HG02938 (cell line): ENCODE data around the gene ADA.
"Not testable (repeated sequence)": the region's sequence is repeated elsewhere in the genome, so short reads cannot be mapped to it uniquely, and the experiment has no call there.

Source experiments
- ATAC-seq: cut with Tn5 transposase; IDR thresholded peaks from one replicate; pipeline ENCODE4 v1.9.1; 2021; ENCODE audit warnings: mild to moderate bottlenecking, moderate library complexity; ENCODE audit not compliant: unreplicated experiment

The ADA gene

GRCh38 chr20:44601236-44601671 lies 50.2 kb downstream of the ADA start:
- ATAC-seq = no peak

DNA sequence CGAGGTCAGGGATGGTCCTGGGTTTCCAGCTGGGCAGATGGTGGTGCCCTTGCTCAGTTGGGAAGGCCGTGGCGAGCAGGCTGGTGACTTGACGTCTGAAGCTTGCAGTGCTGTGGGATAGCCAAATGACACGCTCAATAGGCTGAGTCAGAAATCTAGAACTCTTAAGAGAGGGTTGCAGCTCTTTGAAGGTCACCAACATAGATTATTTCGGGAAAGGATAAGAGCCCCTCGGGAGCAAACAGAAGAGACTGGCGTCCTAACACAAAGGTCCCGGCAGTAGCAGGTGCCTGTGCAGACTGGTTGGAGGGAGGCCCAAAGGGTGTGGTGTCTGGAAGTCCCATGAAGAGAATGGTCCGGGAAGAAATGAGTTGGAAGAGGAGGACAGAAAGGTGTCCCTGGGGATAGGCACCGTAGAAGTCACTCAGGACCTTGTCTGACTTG lies 50.7 kb downstream of the ADA start:
- ATAC-seq = no peak

DNA sequence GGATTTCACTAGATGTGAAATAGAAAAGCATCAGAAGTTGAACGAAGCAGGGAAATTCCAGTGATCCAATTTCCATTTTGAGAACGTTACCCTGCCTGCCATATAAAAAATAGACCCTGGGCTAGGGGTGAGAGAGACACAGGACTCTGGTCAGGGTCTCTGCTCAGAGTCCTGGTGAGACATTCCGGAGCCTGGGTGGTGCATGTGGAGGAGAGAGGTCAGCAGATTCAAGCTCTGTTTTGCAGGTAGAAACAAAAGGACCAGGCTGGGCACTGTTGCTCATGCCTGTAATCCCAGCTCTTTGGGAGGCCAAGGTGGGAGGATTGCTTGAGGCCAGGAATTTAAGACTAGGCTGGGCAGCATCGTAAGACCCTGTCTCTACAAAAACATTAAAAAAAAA lies 51.2 kb downstream of the ADA start:
- ATAC-seq = no peak

DNA sequence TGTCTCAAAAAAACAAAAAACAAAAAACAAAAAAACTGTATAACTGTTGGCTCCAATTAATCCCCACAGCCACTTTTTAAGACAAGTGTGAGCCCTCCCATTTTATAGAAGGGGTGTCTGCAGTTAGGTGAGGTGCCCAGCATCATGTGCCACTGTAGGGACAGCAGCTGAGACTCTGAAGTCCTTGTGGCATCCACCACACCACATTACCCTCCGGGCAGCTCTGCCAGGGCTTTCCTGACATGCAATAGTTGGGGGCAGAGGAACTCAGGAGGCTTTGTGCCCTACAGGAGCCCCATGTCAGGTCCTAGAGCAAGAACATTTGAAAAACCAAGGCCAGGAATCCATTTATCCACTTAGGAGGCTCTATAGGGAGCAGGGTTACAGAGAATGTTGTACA lies 51.8 kb downstream of the ADA start:
- no peak for ATAC-seq

DNA sequence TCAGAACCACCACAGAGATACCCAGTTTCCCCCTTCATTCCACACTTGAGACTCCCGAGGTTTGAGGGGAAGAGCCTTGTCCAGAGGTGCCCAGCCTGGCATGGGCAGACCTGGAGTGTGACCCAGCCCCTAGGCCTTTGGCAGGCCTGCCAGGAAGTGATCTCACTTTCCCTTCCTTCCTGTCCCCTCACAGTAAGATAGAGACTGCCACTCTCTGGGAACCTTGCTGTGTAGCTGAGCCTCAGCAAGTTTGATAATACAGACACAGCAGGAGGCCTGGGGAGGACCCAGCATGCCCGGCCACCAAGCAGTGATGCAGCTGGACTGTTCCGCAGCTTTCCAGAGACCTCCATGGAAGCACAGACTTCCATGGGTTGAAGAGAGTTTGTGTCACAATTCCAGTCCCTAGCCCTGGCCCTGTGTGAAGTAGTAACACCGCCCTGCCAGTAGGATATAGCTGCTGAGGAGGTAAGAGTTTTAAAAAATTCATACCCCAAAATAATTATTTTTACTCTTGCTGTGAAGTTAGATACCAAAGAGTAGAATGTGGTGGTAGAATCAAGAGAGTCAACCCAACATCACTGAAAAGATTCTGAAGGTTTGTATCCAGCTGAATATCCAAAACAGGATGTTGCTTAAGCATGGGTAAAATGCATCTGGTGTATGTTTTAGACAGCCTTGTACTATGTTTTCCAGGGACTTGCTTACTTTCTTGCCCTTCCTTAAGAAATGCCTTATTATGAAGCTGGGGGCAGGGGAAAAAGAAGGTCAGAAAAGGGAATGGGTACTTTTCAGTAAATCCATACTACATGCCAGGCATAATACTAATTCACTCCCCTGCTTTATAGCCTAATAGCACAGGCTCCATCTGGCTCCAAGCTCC lies 52.8 kb downstream of the ADA start:
- ATAC-seq = peak; percentile 54

DNA sequence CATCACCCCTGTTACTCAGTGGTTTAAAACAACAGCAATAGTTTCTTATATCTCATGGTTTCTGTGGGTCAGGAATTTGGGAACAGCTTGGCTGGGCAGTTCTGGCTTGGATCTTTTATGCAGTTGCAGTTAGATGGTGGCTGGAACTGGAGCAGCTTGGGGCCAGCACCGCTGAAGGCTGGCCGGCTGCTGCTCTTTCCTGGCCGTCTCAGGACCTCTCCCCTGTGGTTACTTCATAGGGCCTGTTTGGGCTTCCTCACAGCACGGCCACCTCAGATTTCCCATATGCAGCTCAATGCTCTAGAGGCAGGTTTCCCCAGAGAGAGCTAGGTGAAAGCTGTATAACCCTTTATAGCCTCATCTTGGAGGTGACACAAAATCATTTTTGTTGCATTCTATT lies 53.6 kb downstream of the ADA start:
- ATAC-seq = no peak

DNA sequence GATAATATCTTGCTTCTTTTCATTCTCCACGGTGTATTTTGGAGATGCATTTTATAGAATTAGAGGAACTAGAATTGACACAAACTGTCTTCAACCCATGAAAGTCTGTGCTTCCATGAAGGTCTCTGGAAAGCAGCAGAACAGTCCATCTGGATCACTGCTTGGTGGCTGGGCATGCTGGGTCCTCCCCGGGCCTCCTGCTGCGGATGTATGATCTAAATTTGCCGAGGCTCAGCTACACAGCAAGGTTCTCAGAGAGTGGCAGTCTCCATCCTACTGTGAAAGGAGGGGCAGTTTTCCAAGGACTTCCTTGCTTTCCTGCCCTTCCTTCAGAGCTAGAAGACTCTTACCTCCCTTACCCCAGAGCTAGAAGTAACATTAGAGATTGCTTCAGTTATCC lies 54.0 kb downstream of the ADA start:
- no peak for ATAC-seq

DNA sequence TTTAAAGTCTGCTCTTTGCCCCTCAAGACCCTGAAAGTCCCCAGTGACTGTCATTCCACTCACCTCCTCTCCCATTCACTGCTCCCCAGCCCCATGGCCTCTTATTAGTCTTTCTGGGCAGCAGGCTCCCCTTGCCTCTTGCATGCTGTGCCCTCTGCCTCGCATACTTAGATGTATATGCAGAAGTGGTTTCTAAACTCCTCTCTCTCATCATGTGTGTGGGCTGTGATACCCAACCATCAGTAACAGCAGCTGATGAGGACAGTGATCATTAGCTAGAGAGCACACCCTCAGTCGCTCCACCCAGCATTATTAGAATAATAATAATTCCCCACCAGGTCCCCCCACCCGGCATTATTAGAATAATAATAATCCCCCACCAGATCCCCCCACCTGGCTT lies 54.6 kb downstream of the ADA start:
- ATAC-seq = no peak

DNA sequence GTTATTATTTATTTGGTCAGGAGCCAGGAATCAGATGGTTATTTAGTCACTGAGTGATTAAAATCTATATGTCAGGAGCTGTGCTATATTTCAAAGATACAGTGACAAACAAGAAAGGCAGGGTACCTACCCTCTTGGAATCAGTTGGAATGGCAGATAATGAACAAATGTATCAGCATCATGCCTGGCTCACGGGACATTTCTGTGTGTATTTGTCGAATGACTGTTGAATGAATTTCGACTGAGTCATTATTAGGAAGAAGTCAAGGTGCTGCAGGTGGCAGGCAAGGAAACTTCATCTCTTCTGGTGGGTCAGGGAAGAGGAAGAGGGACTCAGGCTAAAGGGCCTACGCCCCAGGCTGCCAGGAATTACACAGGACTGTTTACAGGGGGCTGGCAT lies 55.5 kb downstream of the ADA start:
- ATAC-seq = no peak

DNA sequence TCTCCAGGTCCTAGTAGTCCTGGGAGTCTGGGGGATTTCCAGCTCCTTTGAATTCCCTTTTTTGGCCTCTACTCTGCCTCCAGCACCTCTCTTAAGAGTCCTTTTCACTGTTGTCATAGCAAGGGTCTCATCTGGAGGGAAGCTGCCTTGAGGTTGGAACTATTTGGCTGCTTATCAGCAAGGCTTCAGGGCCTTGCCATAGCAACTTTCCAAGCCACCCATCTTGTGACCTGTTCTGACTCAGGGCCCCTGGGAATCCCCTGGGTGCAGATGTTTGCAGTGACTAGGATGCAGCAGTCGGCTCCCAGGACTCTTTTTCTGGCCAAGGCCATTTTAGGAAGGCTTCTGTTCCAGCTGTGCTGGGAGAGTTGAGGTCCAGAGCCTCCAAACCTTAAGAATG lies 56.8 kb downstream of the ADA start:
- ATAC-seq = no peak

DNA sequence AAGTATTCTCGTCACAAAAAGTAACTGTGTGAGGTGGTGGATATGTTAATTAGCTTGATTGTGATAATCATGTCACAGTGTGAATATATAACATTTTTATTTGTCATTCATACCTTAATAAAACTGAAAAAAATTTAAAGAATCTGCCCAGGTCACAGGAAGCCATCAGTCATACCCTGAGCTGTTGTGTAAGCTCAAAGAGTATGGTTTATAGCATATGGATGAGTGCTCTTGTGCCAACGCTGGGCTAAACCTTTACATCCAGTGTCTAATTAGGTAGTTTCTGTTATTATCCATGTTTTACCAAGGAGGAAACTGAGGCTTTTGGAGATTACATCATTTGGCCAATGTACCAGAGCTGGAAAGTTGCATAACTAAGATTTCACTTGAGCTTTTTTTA lies 57.7 kb downstream of the ADA start:
- no peak for ATAC-seq

- ATAC-seq = no peak
Measured at GRCh38 chr20:44592366-44592765, 59.1 kb downstream of the ADA start.

GRCh38 chr20:44590980-44591778 lies 60.3 kb downstream of the ADA start:
- ATAC-seq = no peak

- ATAC-seq = no peak
Measured at GRCh38 chr20:44589537-44589936, 62.0 kb downstream of the ADA start.

- not testable (repeated sequence) for ATAC-seq
Measured at GRCh38 chr20:44588321-44588720, 63.2 kb downstream of the ADA start.

- no peak for ATAC-seq
Measured at GRCh38 chr20:44587035-44587980, 64.2 kb downstream of the ADA start.

DNA sequence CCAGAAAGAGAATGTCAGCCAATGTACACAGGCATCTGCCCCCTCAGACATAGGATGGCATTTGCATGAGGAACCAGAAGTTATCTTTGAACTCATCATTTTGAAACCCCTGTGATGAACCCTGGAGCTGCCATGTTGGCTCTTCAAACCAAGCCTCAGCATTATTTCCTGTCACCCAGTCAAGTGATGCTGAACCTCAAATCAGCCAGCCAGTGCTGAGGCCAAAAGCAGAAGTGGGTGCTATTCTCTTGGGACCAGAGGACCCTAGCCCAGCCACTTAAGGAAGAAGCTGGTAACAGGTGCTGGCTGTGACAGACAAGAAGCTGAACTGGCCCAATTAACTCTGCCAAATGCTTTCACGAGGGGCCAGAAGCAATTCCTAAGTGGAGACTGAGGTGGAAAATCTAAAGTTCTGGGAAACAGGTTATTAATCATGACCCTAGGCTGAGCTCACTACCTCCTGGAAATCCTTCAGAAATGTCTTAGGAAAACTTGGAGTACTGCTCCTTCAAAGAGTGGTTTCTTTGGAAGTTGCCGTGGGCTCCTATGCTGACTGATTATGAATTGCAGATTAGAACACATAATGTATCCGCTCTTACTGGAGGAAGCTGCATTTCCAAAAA lies 65.1 kb downstream of the ADA start:
- ATAC-seq = peak; percentile 61

- ATAC-seq = no peak
Measured at GRCh38 chr20:44585057-44585963, 66.2 kb downstream of the ADA start.

DNA sequence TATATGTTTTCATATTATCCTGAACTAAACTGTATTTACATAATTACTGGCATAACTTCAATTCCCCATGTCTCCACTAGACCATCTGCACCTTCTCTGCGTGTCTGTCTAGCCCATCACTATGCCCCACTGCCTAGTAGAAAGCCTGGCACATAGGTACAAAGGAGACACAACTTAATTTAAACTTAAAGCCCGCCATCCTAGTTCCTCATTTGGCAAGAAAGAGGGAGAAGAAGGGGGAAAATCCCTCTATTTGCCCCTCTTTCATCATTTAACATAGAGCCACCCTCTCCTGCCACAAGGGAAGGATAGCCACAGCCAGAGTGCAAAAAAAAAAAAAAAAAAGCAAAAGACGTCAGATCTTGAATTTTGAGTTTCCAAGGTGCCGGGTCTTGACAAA lies 67.3 kb downstream of the ADA start:
- ATAC-seq = no peak
